ENCODE measurements around the gene LRRN2.

LRRN2 gene

GRCh38 chr1:204587621-204588020 is 97.9 kb downstream of the LRRN2 start:
- Histone ChIP-seq H3K4me3 (ENCODE audit: low read depth, low read length) (no peak overlapping the region), H3K27me3 (replicated peaks) (no peaks in the 10 kb centered on the region), H3K36me3 (replicated peaks) (no peaks in the 10 kb centered on the region), H3K27ac (no peak overlapping the region)
- in situ Hi-C loops (cut with HindIII; ENCODE audit: low pct_ligation_motif_present, low sequenced_read_pairs) = no loop called here
- no peak for TF ChIP-seq CTCF (IDR thresholded peaks at IDR 0.05; ENCODE audit: low read depth, low read length, missing control alignments)
- no peak for DNase-seq

- no peaks in the 10 kb centered on the region for H3K27me3 ChIP-seq (replicated peaks)
- no peak for DNase-seq
- H3K27ac ChIP-seq = no peak overlapping the region
- H3K4me3 ChIP-seq (ENCODE audit: low read depth, low read length) = no peak overlapping the region
- TF ChIP-seq CTCF (IDR thresholded peaks at IDR 0.05; ENCODE audit: low read depth, low read length, missing control alignments) = no peak
- no peaks in the 10 kb centered on the region for H3K36me3 ChIP-seq (replicated peaks)
- in situ Hi-C loops (cut with HindIII; ENCODE audit: low pct_ligation_motif_present, low sequenced_read_pairs) = no loop called here
Measured at GRCh38 chr1:204584699-204585372, 100.7 kb downstream of the LRRN2 start.

- TF ChIP-seq CTCF (IDR thresholded peaks at IDR 0.05; ENCODE audit: low read depth, low read length, missing control alignments) = no peak
- Histone ChIP-seq H3K4me3 (ENCODE audit: low read depth, low read length) (no peak overlapping the region), H3K27ac (no peak overlapping the region), H3K36me3 (replicated peaks) (no peaks in the 10 kb centered on the region), H3K27me3 (replicated peaks) (no peaks in the 10 kb centered on the region)
- no peak for DNase-seq
- in situ Hi-C loops (cut with HindIII; ENCODE audit: low pct_ligation_motif_present, low sequenced_read_pairs) = no loop called here
Measured at GRCh38 chr1:204583909-204584632, 101.5 kb downstream of the LRRN2 start.

- no peak overlapping the region for H3K27ac ChIP-seq
- no peaks in the 10 kb centered on the region for H3K36me3 ChIP-seq (replicated peaks)
- DNase-seq = no peak
- in situ Hi-C loops (cut with HindIII; ENCODE audit: low pct_ligation_motif_present, low sequenced_read_pairs) = no loop called here
- no peak for TF ChIP-seq CTCF (IDR thresholded peaks at IDR 0.05; ENCODE audit: low read depth, low read length, missing control alignments)
- H3K27me3 ChIP-seq (replicated peaks) = no peaks in the 10 kb centered on the region
- H3K4me3 ChIP-seq (ENCODE audit: low read depth, low read length) = no peak overlapping the region
Measured at GRCh38 chr1:204581759-204582158, 103.8 kb downstream of the LRRN2 start.

GRCh38 chr1:204580862-204581261 is 104.7 kb downstream of the LRRN2 start:
- H3K27ac ChIP-seq = no peak overlapping the region
- no peaks in the 10 kb centered on the region for H3K27me3 ChIP-seq (replicated peaks)
- in situ Hi-C loops (cut with HindIII; ENCODE audit: low pct_ligation_motif_present, low sequenced_read_pairs) = no loop called here
- no peaks in the 10 kb centered on the region for H3K36me3 ChIP-seq (replicated peaks)
- no peak for DNase-seq
- H3K4me3 ChIP-seq (ENCODE audit: low read depth, low read length) = no peak overlapping the region
- TF ChIP-seq CTCF (IDR thresholded peaks at IDR 0.05; ENCODE audit: low read depth, low read length, missing control alignments) = no peak

Measured in brain microvascular endothelial cell (primary cell).